OCI-LY7 (cell line): ENCODE measurements around the gene CPNE5.

ENCODE experiments used
- CTCF ChIP-seq: fragments of 200-600 bp; sonication (generic); conservative IDR thresholded peaks from 2 replicates; pipeline ENCODE4 v1.5.1; 2014; ENCODE audit warnings: mild to moderate bottlenecking, antibody characterized with exemption, low read length, moderate library complexity, mixed read lengths
- EZH2phosphoT487 ChIP-seq: fragments of 200-600 bp; sonication (generic); IDR thresholded peaks from 2 replicates; pipeline ENCODE4 v1.6.1; 2018; ENCODE audit warnings: low read depth, borderline replicate concordance, mild to moderate bottlenecking, mixed run types, antibody characterized with exemption, low read length, moderate library complexity, mixed read lengths

GRCh38 chr6:36851149-36851614 lies 11.9 kb upstream of the CPNE5 start:
- TF ChIP-seq CTCF (peak; percentile 98), EZH2phosphoT487 (no peak)
